Myocyte (in vitro differentiated cells): Measurements from ENCODE around the gene ACIN1. TPM values are rescaled to one million over a fixed set of nuclear protein-coding genes. Genes with fewer than 3 reads are reported as not detected.

ENCODE experiments used
- DNase-seq: peaks from one replicate; pipeline ENCODE4 v3.0.0-alpha.2; 2012; ENCODE audit warnings: low read depth
- total RNA-seq: library from RNA; depleted of rRNA; stranded (reverse); fragments of >200 nt; gene quantifications from 2 replicates; pipeline ENCODE4 v1.2.3, GENCODE V29; 2014

The ACIN1 gene
- total RNA-seq, 1 donor from 2014 or later, result 90.4 TPM

- DNase-seq, result no peak
Observed at GRCh38 chr14:23086565-23086964, 8.4 kb downstream of the ACIN1 start.

DNA sequence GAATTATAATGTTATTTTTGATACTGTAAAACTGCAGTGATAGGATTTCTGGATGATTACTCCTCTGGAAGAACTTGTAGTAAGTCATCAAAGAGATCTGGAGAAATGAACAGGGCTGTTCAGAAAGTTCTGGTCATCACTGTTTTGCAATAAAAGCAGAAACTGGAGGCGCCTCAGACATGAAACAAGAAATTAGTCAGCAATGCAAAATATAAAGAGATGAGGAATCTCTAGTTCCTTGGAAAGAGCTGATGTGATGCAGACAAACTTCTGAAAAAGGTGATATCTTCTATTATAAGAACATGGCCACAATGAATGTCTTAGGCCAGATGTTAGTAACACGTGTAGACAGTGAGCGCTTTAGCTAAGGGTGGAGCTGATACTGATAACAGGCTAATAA lies 9.5 kb downstream of the ACIN1 start:
- DNase-seq, result no peak

DNA sequence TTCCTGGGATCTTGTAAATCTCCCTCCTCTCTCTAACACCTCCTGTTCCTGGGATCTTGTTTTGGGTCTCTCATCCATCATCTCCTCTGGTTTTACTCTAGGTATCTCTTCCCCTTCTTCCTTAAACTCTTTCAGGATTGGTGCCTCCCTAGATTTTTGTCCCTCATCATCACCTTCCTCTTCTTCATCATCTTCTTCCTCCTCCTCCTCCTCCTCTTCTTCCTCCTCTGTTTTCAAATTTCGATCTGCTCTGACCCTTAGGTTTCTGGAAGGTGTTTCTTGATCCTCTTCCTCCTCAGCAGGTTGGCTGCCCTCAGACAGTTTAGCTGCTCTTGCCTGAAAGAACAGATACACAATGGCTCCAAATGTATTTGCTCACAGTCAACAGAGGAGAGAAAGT lies 14.5 kb downstream of the ACIN1 start:
- DNase-seq, result no peak

GRCh38 chr14:23079716-23080115 lies 15.2 kb downstream of the ACIN1 start:
- no peak for DNase-seq

- DNase-seq, result peak; percentile 94
Observed at GRCh38 chr14:23078692-23079116, 16.2 kb downstream of the ACIN1 start.

GRCh38 chr14:23077962-23078361 lies 17.0 kb downstream of the ACIN1 start:
- DNase-seq, result peak; percentile 63

- DNase-seq, result peak; percentile 59
Observed at GRCh38 chr14:23076785-23077408, 18.0 kb downstream of the ACIN1 start.

DNA sequence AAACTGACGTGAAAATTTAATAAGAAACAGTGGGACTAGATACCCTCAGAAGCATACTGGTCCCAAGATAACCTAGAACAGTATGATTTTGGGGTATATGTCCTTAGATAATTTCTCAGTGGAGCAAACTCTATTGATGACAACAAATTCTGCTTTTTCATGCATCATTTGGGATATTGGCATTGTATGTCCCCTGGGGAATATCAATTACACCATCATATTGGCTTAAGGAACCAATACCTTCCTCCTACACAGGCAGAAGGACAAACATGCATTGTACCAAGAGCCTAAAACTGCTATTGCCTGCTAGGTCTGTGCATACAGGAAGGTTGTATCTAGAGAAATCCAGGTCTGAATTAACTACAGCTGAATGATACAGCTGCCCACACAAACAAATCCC lies 20.0 kb downstream of the ACIN1 start:
- DNase-seq, result no peak

- DNase-seq, result peak; percentile 24
Observed at GRCh38 chr14:23071921-23072539, 22.9 kb downstream of the ACIN1 start.

- DNase-seq, result peak; percentile 93
Observed at GRCh38 chr14:23071244-23071920, 23.6 kb downstream of the ACIN1 start.

DNA sequence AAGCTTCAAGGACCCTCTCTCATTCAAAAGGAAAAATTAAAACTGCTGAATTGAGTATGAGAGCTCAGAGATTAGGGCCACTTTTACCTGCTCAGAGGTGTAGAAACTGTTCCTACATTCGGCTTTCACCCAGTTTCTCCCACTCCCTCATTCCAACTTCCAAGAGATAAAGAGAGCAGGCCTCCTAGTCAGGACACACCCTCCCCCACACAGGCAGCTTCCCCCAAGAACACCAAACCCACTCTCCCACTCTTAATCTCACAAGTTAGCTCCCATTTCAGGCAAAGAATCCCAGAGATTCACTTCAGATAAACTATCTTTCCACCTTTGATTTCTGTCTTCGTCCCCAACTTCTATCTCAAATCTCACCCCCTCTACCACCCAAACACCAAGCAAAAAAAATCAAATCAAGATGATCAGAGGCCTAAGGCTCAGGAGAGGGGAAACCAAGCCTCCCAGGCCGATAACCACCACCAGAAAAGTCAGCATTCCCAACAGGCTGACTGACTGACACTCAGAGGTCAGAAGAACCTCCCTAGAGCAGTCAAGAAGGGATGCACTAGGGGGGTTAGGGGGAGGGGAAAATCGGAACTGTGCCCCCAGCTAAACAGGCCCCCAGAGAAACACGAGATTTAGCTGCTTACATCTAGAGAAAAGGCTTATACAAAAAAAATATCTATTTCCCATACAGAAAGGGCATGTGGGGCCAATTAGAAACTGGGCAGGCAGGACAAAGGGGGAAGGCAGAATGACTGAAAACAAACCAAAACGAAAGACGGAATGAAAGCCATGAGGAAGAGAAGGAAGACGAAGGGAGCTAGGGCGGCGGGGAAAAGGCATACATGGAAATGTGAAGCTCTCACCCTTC lies 24.4 kb downstream of the ACIN1 start:
- DNase-seq, result no peak

GRCh38 chr14:23069413-23069806 lies 25.5 kb downstream of the ACIN1 start:
- no peak for DNase-seq

DNA sequence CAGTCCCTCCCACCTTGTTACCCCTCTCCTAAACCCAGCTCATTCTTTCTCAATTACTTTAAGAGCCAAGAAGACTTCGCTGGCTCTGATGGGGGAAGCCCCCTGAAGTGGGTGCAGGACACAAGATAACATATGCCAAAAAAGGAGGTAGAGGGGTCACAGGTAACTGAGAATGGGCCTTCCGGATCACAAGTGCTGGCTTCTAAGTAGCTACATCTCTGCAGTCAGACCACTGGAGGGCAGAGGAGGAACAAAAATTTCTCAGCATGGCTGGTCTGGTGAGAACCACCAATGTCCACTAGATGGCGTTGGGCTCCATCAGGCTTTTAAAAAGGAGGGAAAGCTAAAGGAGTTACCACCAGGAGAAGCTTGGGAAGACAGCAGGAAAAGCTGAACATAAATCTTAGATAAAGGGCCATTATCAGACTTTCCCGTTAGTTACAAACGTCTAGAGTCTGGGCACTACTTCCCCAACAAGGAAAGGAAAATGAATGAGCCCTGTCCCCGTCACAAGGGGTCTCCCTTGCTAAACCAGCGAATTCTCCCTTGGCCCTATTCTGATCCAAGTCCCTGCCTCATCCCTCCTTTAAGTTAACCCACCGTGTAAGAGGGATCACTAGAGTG lies 26.0 kb downstream of the ACIN1 start:
- peak; percentile 94 for DNase-seq

DNA sequence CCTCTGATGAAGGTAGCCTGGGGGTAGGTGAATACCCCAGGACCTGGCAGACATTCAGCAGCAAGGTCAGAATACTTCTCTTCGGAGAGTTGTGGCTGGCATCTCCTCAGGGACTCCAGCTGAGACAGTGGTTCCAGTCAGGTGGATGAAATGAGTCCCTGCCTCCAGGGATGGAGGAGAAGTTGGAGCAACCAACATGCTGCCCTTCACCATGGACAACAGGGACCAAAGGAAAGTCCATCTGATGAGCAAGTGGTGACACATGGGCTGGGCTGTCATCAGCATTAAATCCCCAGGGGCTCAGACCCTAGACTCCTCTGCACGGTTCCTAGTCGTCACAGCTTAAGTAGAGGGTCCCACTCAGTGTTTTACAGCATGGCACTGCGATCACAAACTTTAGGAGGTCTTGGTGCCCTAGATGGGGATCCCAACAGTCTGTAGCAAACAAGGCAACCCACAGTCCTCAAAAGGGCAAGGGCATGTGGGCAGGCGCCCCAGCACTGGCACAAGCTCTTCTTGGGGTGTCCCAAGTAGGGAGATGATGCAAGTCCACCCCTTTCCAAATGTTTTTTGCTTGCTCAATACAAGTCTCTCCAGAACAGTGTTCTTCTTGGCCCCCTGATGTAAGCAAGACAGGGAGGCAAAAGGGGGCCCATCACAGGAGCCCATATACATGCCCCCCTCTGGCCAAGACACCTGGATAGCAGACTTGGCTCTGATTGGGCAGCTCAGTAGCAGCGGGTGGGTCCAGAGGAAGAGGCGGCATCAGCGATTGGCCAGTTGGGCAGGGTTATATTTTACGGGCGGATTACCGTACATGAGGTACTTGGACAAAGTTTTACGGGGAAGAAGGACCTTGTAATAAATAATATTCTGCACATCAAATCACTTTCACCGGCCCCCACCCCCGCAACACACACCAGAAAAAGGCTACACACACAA lies 26.8 kb downstream of the ACIN1 start:
- no peak for DNase-seq

- DNase-seq, result no peak
Observed at GRCh38 chr14:23066855-23067744, 27.8 kb downstream of the ACIN1 start.

GRCh38 chr14:23066368-23066767 lies 28.6 kb downstream of the ACIN1 start:
- no peak for DNase-seq

GRCh38 chr14:23063601-23064000 lies 31.3 kb downstream of the ACIN1 start:
- no peak for DNase-seq

GRCh38 chr14:23062002-23062401 lies 32.9 kb downstream of the ACIN1 start:
- DNase-seq, result peak; percentile 90
